Tibial nerve (tissue), 4 donors: Measurements from ENCODE around the gene HCRT.

ENCODE experiments used
- EP300 ChIP-seq, 2 donors: sonication (generic); formaldehyde crosslinking; IDR thresholded peaks; one replicate each; pipeline ENCODE4 v1.6.1; 2017; ENCODE audit warnings: antibody characterized with exemption in 2 of 2, mild to moderate bottlenecking in 1 of 2
- TF ChIP-seq, protein P1 (sequence below), 5 experiments: fragments of 200-600 bp in 3 of 5; fragments of 450-650 bp in 2 of 5; sonication (generic) in 3 of 5; IDR thresholded peaks; one replicate each; pipeline ENCODE4 v1.5.1; 2016 to 2019; ENCODE audit warnings: antibody characterized with exemption in 5 of 5, mild to moderate bottlenecking in 3 of 5, moderate library complexity in 2 of 5

DNA sequence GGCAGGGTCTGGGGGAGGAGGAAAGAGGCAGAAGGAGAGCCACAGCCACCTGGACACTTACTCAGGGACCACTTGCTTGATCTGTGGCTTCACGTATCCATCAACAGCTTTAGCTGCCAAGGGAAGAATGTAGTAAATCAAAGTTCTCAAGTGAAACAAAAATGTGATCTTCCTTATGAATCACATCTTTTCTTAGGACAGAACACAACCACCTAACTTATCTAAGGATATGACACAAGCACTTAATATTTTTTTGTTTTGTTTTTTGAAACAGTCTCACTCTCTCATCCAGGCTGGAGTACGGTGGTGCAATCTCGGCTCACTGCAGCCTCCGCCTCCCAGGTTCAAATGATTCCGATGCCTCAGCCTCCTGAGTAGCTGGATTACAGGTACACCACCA is 17.4 kb upstream of the HCRT start:
- no peak for TF ChIP-seq EP300 (IDR thresholded peaks at IDR 0.05)
- TF ChIP-seq, protein P1, sequence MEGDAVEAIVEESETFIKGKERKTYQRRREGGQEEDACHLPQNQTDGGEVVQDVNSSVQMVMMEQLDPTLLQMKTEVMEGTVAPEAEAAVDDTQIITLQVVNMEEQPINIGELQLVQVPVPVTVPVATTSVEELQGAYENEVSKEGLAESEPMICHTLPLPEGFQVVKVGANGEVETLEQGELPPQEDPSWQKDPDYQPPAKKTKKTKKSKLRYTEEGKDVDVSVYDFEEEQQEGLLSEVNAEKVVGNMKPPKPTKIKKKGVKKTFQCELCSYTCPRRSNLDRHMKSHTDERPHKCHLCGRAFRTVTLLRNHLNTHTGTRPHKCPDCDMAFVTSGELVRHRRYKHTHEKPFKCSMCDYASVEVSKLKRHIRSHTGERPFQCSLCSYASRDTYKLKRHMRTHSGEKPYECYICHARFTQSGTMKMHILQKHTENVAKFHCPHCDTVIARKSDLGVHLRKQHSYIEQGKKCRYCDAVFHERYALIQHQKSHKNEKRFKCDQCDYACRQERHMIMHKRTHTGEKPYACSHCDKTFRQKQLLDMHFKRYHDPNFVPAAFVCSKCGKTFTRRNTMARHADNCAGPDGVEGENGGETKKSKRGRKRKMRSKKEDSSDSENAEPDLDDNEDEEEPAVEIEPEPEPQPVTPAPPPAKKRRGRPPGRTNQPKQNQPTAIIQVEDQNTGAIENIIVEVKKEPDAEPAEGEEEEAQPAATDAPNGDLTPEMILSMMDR (IDR thresholded peaks at IDR 0.05): no peak
